HG03196 (cell line): ENCODE data around the gene CLDN4.
"Not testable (repeated sequence)": the region's sequence is repeated elsewhere in the genome, so short reads cannot be mapped to it uniquely, and the experiment has no call there.

Experiments used
- ATAC-seq: cut with Tn5 transposase; IDR thresholded peaks from one replicate; pipeline ENCODE4 v1.9.1; 2021; ENCODE audit not compliant: unreplicated experiment

CLDN4 gene

DNA sequence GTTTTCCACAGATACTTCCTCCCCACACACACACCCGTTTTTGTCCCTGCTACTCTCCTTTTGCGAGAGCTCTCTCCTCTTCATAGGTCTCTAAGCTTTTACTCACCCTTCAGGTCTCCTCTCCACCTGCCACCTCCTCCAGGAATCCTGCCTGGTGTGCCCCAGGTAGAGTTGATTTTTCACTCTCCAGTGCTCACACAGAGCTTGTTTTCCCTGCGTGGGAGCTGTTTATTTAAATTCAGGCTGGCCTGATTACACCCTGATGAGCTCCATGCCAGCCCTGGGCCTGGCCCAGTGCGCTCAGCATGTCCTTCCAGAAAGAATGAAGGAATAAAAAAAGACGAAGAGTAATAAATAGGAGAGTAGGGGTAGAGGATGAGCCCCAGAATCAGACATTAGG, 7.5 kb upstream of the CLDN4 start:
- ATAC-seq = no peak

DNA sequence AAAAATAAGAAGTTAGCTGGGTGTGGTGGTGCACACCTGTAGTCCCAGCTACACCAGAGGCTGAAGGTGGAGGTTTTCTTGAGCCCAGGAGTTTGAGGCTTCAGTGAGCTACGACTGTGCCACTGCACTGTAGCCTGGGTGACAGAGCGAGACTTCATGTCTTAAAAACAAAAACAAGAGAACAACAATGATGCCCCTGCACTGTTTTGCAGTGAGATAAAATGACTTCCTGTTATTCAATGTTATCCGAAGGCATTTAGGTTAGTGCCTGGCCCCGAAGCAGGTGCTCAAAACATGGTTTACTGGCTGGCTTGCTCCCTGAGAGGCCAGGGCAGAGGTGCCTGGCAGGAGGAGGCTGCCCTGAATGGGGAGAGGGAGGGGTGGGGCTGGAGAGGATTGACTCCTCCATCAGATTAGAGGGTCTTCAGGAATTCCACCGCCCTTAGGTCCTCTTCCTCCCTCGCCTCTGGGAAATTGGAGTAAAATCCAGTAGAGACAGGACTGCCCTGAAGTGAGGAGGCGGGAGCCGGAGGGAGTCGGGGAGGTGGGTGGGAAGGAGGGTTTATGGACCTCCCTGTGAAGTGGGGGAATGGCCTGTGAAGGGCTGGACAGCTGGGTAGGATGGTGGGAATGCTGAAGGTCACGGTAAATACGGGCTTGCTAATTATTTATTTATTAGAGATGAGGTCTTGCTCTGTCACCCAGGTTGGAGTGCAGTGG, 6.8 kb upstream of the CLDN4 start:
- no peak for ATAC-seq

- no peak for ATAC-seq
Observed at GRCh38 chr7:73824986-73825385, 5.8 kb upstream of the CLDN4 start.

GRCh38 chr7:73827567-73828106, 3.2 kb upstream of the CLDN4 start:
- ATAC-seq = no peak

- no peak for ATAC-seq
Observed at GRCh38 chr7:73828107-73828803, 2.5 kb upstream of the CLDN4 start.

DNA sequence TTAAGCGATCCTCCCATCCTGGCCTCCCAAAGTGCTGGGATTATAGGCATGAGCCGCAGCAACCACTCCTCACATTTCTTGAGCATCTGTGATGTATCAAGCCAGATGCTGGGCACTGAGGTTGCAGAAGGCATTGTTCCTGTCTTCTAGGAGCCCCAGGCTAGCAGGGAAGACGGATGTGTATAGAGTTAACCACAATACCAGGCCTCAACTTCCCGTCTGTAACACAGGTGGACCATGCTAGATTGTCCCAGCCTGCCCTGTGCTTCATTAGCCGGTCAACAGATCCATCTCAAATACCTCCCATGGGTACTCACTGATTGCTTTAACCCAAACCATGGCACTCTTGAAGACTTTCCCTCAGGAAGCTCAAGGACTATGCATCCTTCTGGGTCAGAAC, 1.8 kb upstream of the CLDN4 start:
- no peak for ATAC-seq

- no peak for ATAC-seq
Observed at GRCh38 chr7:73829505-73829904, 1.3 kb upstream of the CLDN4 start.

DNA sequence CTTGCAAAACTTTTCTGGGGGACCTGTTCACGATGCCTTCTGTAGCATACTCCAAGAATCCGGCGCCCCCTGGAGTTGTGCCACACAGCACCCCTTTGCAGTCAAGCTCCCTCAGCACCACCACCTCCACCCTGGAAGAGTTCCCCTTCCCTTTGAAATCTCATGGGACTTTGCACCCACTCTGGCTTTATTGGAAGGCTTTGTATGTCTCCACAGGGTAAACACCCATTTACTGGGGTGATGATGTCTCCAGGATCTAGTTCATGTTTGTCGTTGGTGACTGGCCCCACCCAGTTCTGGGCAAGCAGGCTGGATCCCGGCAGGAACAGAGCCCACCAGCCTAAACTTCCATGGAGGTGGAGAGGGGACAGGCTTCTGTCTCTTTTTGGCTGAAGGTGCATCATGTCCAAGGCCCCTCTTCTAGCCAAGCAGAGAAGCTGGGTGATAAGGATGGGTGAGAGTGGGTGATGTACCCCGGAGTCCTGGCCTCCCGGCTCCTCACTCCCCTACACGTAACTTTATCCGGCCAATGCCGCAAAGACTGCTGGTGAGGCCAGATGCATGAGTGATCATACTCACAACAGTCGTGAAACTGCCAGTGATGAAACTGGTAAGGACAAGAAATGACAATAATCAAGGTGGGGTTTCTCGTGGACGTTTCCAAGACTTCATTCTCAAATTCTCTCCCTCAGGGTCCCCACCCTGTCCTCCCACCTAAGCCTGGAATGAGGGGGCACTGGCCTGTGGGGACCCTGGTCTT, 695 bp upstream of the CLDN4 start:
- ATAC-seq = no peak

DNA sequence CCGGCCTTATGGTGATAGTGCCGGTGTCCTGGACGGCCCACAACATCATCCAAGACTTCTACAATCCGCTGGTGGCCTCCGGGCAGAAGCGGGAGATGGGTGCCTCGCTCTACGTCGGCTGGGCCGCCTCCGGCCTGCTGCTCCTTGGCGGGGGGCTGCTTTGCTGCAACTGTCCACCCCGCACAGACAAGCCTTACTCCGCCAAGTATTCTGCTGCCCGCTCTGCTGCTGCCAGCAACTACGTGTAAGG, 713 bp downstream of the CLDN4 start:
- ATAC-seq = no peak

GRCh38 chr7:73831834-73832651, 1.2 kb downstream of the CLDN4 start:
- no peak for ATAC-seq

GRCh38 chr7:73832806-73833205, 2.0 kb downstream of the CLDN4 start:
- ATAC-seq = no peak

- no peak for ATAC-seq
Observed at GRCh38 chr7:73833251-73833919, 2.6 kb downstream of the CLDN4 start.

DNA sequence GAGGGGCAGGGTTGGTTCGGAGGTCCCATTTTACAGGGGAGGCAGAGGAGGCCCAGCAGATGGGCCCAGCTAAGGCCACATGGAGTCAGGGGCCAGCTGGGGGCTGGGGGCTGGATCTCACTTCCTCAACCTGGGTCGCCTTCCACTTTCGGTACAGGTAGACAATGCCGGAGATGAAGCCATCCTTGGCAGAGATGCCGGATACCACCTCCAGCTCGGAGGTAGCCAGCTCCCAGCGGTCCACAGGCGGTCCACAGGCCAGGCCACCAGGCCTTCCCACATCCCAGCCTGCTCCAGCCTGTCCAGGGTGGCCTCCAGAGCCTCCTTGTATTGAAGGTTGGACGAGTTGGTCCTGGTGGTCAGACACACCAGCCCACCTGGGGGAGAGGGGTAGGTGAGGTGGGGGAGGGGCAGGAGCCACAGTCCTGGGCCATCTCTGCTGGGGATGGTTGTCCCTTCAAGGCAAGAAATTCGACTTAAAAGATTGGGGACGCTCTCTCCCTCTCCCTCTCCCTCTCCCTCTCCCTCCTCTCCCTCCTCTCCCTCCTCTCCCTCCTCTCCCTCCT, 3.9 kb downstream of the CLDN4 start:
- no peak for ATAC-seq

- ATAC-seq = not testable (repeated sequence)
Observed at GRCh38 chr7:73837167-73837566, 6.4 kb downstream of the CLDN4 start.

DNA sequence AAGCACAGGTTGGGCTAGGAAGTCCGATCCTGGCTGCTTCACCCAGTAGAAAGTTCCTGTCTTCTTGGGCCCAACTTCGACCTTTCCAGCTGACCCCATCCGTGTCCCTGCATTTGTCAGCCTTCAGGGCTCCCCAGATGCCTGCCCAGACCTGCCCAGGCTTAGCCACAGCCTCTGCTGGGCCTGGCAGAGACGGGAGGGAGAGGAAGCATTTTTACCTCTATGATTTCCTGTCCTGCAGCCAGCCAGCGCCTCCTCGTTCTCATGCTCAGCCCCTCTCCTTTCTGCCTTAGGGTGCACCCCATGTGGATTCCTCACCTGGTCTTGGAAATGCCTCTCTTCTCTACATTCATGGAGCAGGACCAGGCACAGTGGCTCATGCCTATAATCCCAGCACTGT, 7.8 kb downstream of the CLDN4 start:
- ATAC-seq = no peak

GRCh38 chr7:73839290-73839689, 8.5 kb downstream of the CLDN4 start:
- no peak for ATAC-seq

GRCh38 chr7:73839743-73840714, 9.2 kb downstream of the CLDN4 start:
- ATAC-seq = no peak

- ATAC-seq = no peak
Observed at GRCh38 chr7:73840715-73841379, 10.1 kb downstream of the CLDN4 start.

DNA sequence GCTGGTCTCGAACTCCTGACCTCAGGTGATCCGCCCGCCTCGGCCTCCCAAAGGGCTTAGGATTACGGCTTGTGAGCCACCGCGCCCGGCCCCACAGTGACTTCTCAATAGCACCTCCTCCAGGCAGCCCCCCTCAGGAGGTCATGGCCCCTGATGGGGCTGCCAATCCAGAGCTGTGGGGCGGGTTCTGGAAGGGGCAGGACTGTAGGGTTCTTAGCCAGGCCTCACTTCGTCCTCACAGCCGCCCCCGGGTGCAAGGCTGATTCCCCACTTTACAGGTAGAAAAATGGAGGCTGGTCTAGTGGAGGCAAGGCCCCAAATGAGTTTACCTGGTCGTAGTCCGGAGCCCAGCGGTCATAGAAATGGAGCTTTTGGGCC, 10.9 kb downstream of the CLDN4 start:
- ATAC-seq = no peak
